ENCODE data around the gene TLE3.

TLE3 gene

GRCh38 chr15:70053716-70054229, 43.9 kb downstream of the TLE3 start:
- DNase-seq (ENCODE audit: low read depth, low spot score), result no peak
- H3K27ac ChIP-seq, result no peak overlapping the region

DNA sequence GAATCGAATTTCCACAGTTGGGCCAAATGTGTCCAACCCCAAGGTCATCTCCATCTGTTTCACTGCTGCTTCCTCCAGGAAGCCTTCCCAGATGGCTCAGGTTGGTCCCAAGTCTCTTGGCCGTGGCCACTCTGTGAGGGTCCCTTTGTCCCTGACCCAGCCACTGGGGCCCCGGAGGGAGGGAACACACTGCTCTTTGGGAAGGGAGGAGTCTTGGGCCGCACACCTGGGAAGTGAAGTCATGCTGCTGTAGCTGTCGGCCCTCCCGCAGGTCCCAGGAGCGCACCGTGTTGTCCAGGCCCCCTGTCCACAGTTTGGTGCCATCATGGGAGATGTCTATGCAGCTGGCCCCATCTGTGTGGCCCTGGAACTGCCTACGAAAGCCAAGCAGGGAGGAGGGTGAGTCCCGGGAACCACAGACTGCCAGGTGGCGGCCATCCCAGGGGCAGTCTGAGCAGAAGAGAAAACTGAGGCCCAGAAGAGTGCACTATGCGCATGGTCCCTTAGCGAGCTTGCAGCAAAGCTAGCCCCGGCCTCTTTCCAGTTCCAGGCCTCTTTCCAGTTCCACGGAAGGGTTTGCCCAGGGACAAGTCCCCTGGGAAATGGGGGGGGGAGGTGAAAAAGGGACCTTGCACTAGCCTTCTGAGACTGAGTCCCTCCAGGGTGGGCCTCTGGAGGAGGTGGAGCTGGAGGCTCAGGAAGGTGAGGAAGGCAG, 44.6 kb downstream of the TLE3 start:
- no peak for DNase-seq (ENCODE audit: low read depth, low spot score)

GRCh38 chr15:70051948-70052633, 45.6 kb downstream of the TLE3 start:
- no peak overlapping the region for H3K27ac ChIP-seq
- no peak for DNase-seq (ENCODE audit: low read depth, low spot score)

More for the DNA sequence above, 44.6 kb downstream of the TLE3 start:
- no peak overlapping the region for H3K27ac ChIP-seq

GRCh38 chr15:70050970-70051369, 46.7 kb downstream of the TLE3 start:
- no peak overlapping the region for H3K27ac ChIP-seq
- no peak for DNase-seq (ENCODE audit: low read depth, low spot score)

GRCh38 chr15:70050441-70050840, 47.3 kb downstream of the TLE3 start:
- no peak overlapping the region for H3K27ac ChIP-seq
- no peak for DNase-seq (ENCODE audit: low read depth, low spot score)

DNA sequence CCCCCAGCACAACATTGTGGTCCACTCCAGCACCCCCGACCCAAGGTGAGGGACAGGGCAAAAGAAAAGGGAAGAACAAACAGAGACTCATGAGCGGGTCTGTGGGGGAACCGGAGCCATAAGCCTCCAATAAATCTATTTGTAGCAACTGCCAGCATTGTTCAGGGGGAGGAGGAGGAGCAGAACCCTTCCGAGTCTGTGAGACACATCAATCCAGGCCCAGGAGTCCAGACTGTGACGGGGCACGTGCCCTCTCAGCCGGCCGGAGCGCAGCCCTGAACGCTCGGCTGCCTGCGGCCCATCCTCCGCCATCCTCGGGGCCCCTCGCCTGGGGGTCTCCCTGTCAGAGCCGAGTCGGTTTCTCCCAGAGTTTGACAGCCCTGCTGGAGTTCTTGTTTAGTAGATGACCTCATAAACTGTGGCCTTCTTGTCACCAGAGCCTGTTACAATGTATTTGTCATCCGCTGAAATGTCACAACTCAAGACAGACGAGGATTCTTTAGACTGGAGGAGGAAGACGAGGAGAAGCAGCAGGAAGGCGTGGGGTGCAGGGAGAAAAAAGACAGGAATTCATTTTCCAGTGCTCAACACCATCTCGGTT, 47.9 kb downstream of the TLE3 start:
- no peak for DNase-seq (ENCODE audit: low read depth, low spot score)
- no peak overlapping the region for H3K27ac ChIP-seq

DNA sequence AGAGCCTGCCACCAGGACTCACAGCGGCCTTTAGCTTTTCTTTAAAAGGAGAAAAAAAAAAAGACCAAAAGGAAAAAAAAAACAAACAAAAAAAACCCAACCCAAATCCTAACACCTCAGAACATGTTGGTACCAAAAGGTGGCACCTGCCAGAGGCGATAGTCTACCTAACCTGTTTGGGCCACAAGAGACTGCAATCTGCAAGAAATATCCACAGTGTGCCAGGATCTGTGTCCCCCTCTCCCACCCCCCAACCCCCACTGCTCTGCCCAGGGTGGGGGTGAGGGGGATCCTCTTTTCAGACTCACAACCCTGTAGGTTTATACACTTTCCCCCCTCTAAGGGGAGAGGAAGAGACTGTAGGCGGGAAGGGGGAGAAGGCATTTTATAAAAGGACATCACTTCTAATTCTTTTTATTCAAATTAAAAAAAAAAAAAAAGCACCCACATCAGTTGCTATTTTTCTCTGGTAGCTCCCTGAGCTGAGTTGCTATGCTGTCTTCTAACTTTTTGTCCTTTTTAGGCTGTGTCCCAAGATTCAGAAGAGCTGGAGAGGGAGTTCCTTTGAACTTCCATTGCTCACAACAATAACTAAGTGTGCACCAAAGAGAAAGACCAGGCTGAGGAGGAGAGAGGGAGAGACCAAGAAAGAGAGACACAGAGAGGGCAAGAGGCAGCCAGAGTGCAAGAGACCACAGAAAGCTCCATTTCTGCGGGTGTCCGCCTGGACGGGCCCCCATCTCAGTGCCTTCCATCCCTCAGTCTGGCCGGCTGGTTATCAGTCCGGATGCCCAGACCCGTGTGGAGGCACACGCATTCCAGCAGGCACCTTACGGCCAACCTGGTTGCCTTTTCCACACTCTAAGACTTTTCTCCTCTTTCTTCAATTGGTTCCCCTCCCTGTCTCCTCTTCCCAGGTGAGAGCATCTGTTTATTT, 48.9 kb downstream of the TLE3 start:
- H3K27ac ChIP-seq, result no peak overlapping the region
- no peak for DNase-seq (ENCODE audit: low read depth, low spot score)

GRCh38 chr15:70048198-70048565, 49.5 kb downstream of the TLE3 start:
- H3K27ac ChIP-seq, result no peak overlapping the region
- no peak for DNase-seq (ENCODE audit: low read depth, low spot score)

DNA sequence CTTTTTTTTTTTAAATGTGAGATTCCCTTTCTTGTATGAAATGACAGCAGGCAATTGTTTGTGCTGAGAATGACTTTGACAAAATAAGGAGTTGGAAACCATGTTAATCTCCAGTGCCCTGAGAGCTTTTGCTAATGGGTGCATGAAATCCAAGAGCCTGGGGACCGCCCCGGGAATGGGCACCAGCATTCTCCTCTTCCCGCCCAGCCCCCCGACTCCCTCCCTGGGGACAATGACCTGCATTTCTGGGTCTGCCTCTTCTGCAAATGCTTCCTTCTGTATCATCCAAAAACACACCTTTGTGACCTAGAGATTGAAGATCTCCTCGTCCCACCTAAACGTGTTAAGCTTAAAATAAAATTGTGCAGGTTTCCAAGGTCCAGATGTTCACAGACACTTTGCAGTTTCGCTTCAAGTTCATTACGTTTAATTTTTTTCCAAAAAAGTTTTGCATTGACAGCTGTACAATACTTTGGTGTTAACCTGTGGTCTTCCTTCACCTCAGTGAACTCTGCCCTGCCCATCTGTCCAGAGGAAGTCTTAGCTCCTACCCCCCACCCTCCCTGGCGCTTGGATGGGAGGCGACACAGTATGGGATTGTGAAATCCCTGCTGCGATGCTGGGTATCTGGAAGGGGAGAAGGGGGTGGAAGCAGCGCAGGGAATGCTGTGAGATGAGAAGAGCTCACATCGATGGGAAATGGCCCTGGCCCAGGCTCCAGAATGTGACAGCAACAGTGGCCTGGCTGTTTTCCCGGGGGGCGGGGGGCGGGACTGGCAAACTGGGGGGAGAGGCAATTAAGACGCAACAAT, 50.1 kb downstream of the TLE3 start:
- no peak overlapping the region for H3K27ac ChIP-seq
- no peak for DNase-seq (ENCODE audit: low read depth, low spot score)

DNA sequence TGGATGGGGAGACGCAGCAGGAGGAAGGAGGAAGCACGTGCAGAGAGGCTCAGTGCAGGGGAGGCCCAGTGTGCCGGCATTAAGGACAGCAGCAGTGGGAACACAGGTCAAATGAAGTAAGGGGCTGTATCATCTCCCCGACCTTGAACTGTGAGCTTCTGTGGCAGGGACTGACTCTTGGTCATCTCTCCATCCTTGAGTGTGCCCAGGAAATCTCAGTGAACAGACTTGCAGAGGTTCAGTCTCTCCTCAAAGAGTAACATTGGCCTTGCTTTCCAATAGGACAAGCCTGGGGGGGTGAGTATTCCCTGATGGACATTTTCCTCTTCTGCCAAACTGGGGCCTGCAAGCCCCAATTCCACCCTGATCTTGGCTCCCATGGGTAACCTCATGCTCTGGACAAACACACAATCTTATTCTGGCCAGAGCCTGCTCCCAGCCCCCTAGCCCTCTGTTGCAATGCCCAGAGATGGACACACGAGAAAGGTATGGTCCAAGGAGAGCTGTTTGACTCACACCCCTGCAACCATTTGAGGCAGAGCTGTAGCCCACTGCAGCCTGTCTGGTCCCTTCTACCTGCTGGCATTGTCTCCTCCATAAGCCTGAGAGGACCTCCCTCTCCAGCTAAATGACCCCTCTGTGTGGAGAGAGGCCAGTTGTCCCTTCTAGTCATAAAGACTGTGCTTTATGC, 50.9 kb downstream of the TLE3 start:
- no peak for DNase-seq (ENCODE audit: low read depth, low spot score)
- H3K27ac ChIP-seq, result no peak overlapping the region

GRCh38 chr15:70045045-70045444, 52.7 kb downstream of the TLE3 start:
- no peak for DNase-seq (ENCODE audit: low read depth, low spot score)
- H3K27ac ChIP-seq, result no peak overlapping the region

DNA sequence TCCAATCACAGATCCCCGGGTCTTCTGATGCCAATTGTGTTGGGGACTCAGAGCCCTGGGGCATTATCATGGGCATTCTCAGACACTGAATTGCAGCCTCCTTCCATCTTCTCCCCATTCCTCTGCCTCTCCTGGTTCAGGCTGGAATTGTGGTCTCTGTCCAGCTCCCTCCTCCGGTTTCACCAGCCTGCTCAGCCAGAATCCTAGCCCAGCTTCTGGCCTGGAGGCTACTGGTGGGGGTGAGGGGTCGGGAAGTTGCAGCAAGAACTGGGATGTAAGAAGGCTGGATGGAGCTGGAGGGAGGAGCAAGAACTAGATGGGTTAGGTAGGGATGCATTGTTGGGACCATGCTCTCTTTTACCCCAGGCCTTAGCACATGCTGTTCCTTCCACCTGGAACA, 53.5 kb downstream of the TLE3 start:
- no peak overlapping the region for H3K27ac ChIP-seq
- DNase-seq (ENCODE audit: low read depth, low spot score), result no peak

- no peak overlapping the region for H3K27ac ChIP-seq
These were observed 54.1 kb downstream of the TLE3 start for GRCh38 chr15:70043590-70043989.

DNA sequence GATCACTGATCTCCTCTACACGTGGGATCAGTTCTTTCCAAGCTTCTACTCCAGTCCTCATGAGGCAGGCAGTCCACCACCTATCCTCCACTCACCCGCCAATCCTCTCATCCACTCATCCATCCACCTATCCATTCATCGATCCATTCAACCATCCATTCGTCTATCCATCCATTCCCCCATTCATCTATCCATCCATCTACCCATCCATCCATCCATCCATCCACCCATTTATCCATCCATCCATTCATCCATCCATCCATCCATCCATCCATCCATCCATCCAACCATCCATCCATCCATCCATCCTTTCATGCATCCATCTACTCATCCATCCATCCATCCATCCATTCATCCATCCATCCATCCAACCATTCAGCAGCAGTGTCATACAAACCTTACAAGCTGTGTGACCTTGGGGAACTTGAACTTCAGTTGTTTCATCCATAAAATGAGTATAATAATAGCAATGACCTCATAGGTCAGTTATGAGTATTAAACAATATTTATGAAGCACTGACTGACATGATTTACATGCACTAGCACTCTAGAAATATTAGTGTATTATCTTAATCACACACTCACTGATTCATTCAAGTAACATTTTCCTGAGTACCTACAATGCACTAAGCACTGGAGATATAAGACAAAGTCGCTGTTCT, 55.0 kb downstream of the TLE3 start:
- no peak overlapping the region for H3K27ac ChIP-seq
- DNase-seq (ENCODE audit: low read depth, low spot score), result no peak

More at GRCh38 chr15:70043590-70043989, 54.1 kb downstream of the TLE3 start:
- DNase-seq (ENCODE audit: low read depth, low spot score), result no peak

DNA sequence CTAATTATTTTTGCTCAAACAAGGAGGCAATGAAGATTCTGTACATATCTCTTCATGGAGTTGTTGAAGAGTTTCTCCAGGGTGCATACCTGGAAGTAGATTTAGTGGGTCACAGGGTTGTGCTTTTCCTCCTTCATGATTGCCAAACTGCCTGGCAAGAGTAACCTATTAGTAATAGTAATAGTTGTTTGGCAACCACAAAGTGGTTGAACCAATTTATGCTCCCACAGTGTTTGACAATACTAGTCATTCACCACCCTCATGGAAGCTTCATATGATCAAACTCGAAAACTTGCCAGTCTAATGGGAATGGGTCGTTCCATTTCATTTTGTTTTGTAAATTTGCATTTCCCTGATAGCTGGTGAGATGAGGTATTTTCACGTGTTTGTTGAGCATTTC, 57.8 kb downstream of the TLE3 start:
- DNase-seq (ENCODE audit: low read depth, low spot score), result no peak

GRCh38 chr15:70038730-70039392, 58.9 kb downstream of the TLE3 start:
- DNase-seq (ENCODE audit: low read depth, low spot score), result no peak
- no peak overlapping the region for H3K27ac ChIP-seq

More for the DNA sequence above, 57.8 kb downstream of the TLE3 start:
- no peak overlapping the region for H3K27ac ChIP-seq

GRCh38 chr15:70037292-70037640, 60.5 kb downstream of the TLE3 start:
- no peak overlapping the region for H3K27ac ChIP-seq
- DNase-seq (ENCODE audit: low read depth, low spot score), result no peak
